Astrocyte (in vitro differentiated cells and primary cell): ENCODE measurements around the gene GRK5.

ENCODE experiments used
- EZH2 ChIP-seq: IDR thresholded peaks from 2 replicates; pipeline ENCODE4 v1.6.1; 2012; ENCODE audit warnings: mild to moderate bottlenecking, low read length, inconsistent platforms; ENCODE audit not compliant: insufficient read depth
- TF ChIP-seq, protein P1 (sequence below): IDR thresholded peaks from 2 replicates; pipeline ENCODE4 v1.5.1; 2011; ENCODE audit warnings: low read depth, mild to moderate bottlenecking, inconsistent platforms, low read length, moderate library complexity; ENCODE audit not compliant: insufficient read depth

DNA sequence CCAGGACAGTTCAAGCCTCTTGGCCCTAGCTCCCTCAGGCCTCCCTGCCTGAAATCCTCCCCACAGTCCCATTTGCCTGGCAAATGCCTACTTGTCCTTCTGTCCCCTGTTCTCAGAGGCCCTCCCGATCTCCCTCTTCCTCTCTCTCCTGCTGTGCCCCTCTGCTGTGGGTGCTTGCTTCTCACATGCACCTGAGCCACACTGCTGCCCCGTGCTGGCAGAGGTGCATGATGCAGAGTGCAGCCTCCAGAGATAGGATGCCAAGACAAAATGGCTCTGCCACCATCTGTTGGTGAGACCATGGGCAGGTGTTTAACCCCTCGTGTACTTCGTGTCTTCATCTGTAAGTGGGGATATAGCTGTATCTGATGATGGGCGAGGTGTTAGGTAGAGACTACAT lies 176.8 kb downstream of the GRK5 start:
- TF ChIP-seq, protein P1, sequence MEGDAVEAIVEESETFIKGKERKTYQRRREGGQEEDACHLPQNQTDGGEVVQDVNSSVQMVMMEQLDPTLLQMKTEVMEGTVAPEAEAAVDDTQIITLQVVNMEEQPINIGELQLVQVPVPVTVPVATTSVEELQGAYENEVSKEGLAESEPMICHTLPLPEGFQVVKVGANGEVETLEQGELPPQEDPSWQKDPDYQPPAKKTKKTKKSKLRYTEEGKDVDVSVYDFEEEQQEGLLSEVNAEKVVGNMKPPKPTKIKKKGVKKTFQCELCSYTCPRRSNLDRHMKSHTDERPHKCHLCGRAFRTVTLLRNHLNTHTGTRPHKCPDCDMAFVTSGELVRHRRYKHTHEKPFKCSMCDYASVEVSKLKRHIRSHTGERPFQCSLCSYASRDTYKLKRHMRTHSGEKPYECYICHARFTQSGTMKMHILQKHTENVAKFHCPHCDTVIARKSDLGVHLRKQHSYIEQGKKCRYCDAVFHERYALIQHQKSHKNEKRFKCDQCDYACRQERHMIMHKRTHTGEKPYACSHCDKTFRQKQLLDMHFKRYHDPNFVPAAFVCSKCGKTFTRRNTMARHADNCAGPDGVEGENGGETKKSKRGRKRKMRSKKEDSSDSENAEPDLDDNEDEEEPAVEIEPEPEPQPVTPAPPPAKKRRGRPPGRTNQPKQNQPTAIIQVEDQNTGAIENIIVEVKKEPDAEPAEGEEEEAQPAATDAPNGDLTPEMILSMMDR = no peak
- no peak for TF ChIP-seq EZH2
